Fibroblast of skin of left biceps (primary cell): Measurements from ENCODE around the gene TPP2.

Experiments used
- DNase-seq, 2 experiments: peaks; one replicate each; pipeline ENCODE4 v3.0.0-alpha.2; 2013; ENCODE audit warnings: low read depth in 2 of 2

TPP2 gene

DNA sequence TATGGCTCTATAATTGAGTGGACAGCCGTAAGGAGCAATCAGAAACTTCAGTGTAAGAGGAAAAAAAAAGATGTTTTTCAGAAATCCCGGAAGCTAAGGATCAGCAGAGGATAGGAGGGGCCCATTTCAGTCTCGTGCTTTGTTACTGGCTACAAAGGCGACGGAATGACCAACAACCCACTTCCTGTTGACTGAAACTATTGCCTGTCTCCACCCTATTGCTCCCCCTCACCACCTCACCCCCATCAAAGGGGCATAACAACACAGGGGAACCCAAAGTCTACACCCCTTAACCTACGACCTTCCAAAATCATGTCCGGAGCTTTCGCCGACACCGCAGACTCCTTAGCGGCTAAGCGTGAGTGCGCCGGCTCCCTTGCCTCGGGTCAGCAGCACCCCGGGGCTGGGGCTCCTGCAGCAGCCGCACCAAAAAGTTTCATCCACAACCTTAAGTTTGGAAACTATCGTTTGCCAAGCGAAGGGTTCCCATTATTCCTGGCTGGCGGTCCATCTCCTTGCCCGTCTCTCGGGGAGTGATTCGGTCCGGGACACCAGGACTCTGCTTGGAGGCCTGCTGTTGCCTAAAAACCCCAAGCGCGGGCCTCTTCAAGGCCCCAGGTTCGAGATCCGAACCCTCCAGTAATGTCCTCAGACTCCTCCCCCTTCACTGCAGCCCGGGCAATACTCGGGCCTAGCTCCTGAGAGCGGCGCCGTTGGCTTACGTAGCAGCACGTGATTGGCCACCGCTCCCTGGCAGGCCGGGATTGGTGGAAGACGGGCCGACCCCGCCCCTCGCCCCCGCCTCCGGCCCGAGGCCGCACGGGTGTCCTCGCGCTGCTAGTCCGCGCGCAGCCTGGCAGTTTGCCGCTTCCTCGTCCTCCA is at the start of gene TPP2:
TPP2 (plus strand) TSS at position 840 of the 882 bp plus-strand sequence. CDS start 53 bp downstream, outside the sequence.
- peak; percentile 94 to 95 for DNase-seq

DNA sequence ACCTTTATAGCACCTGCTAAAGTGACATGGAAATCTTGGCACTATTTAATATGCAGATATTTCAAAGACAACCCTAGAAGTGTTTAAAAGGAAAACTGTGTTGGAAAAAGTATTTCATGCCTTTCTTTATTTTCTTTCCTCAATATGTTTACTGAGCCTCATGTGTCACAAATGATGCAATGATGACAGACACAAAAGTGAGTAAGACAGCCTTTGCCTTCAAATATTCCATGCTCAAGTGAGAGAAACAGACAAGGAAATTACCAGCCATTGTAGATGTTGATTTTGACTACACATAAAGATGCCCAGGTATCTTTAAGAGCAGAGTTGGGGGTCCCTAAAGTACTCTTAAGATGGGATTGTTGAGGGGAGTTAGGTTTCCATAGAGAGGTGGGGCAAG is 48.0 kb upstream of the TPP2 start:
- no peak for DNase-seq

DNA sequence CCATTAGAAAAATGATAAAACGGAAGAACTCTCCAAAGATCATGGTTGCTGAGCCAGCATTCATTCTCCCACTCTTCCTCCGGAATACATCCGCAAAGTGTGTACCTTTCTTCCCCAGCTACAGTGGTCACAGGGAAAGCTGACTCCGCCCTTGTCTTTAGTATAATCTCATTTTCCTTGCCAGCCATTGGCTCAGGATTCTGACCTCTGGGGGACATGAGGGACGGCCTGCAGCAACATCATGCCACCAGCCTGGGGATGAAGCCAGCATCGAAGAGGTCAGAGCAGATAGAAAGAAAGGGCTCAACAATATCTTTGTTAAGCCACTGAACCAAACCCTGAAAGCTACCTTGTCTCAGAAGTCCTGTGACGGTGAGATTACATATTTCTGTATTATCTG is 46.3 kb upstream of the TPP2 start:
- DNase-seq: no peak

- DNase-seq: peak; percentile 2 to 4
Measured at GRCh38 chr13:102555914-102556553, 40.8 kb upstream of the TPP2 start.

GRCh38 chr13:102556806-102557205 is 40.0 kb upstream of the TPP2 start:
- DNase-seq: no peak

- no peak for DNase-seq
Measured at GRCh38 chr13:102558029-102558428, 38.8 kb upstream of the TPP2 start.

DNA sequence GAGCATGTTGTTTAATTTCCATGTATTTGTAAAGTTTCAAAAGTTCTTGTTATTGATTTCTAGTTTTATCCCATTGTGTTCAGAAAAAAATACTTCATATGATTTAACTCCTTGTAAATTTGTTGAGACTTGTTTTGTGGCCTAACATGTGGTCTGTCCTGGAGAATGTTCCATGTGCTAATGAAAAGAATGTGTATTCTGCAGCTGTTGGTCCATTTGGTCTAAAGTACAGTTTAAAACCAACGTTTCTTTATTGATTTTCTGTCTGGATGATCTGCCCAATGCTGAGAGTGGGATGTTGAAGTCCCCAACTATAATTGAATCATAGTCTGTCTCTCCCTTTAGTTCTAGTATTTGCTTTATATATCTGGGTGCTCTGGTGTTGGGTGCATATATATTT is 34.9 kb upstream of the TPP2 start:
- DNase-seq: no peak

DNA sequence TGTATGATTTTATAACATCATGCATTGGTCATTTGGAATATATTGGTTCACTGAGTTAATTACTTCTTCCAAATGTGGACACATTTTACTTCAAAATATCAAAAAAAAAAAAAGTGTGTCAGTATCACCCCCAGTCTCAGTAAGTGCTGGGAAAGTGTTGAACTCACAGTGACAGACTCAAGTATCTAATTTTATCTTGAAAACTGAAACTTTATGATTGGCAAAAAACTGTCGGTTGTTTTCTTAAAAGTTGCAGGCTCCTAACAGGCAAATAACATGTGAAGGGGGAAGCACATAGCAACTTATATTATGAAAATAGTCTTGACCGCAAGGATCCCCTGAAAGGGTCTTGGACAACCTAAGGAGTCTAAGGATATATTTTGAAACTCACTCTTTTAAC is 33.5 kb upstream of the TPP2 start:
- DNase-seq: no peak

GRCh38 chr13:102564564-102564963 is 32.2 kb upstream of the TPP2 start:
- DNase-seq: no peak

DNA sequence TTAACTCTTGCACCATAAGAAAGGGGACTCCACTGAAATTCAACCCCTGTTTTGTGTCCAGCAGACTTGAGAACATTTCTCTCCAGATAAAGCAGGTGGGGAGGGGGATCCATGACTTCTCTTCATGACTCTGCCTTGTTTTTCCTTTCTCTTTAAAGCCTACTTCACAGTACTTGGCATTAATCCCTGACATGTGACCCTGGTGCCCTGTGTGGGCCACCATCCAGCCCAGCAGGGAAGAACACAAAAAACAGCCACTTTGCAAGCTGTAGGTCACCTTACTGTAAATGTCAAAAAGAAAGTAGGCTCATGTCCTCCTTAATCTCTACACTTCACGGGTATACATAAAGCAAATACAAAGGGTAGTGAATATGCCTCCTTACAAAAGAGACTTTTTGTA is 30.3 kb upstream of the TPP2 start:
- no peak for DNase-seq

DNA sequence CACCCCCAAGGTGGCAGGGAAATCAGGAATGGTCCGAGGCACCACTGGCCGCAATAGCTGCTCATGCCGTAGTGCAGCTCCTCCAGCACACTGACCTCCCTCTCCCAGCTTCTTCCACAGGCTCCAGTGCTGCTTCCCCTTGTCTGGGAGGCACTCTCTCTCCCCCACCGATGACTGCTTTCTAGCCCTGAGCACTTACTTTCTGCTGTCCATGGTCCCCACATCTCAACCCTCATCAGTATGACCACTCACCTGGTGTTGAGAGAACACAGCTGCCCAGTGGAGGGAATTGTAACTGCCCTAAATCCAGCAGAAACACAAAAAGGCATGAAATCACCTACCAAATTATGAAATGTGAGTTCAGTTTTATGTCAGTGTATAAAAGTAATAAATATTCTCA is 28.9 kb upstream of the TPP2 start:
- DNase-seq: no peak

DNA sequence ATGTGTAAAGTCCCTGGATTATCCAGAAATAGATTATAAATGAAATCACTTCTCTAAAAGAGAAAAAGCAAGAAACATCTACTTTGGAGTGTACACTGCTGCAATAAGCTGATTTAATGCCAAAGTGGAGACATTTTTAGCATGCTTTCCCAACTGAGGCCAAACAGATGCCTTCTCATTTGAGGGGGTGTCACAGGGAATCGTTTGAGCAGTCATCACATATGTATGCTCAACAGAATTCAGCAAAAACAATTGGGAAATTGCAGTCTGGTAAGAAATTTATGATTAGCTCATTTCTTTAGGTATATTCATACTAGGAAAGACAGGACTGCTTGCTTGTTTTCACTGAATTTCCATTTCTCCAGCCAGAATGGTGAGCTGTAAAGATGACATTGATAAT is 27.3 kb upstream of the TPP2 start:
- DNase-seq: peak; percentile 16 to 26

DNA sequence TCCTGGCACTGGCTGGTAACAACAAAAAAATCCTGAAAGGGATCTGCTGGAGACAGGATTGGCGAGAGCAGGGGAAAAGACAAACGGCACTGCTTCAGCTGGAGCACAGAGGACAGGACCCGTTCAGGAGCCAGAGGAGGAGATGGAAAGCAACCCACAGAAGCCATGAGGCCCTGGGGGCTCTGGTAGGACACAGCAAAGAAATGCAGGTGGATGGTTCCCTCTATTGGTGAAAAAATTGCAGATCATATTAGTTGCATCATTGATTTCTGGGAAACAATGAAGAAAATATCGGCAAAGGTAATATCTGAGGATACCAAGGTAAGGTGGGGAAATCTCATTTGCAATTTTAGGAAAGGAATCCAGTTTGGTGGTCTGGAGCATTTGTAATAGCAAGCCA is 25.7 kb upstream of the TPP2 start:
- no peak for DNase-seq

GRCh38 chr13:102572323-102572722 is 24.5 kb upstream of the TPP2 start:
- no peak for DNase-seq

GRCh38 chr13:102580552-102581169 is 16.1 kb upstream of the TPP2 start:
- peak in 1 of 2 experiments; percentile 23 for DNase-seq

DNA sequence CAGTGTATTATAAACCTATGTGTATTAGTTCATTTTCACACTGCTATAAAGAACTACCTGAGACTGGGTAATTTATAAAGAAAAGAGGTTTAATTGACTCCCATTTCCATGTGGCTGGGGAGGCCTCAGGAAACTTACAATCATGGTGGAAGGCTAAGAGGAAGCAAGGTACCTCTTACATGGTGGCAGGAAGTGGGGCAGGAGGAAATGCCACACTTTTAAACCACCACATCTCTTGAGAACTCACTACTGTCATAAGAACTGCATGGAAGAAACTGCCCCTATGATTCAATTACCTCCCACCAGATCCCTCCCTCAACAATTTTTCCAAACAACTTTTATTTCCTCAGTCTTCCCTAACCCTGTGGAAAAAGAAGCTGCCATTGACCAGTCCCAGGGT is 14.5 kb upstream of the TPP2 start:
- DNase-seq: no peak

DNA sequence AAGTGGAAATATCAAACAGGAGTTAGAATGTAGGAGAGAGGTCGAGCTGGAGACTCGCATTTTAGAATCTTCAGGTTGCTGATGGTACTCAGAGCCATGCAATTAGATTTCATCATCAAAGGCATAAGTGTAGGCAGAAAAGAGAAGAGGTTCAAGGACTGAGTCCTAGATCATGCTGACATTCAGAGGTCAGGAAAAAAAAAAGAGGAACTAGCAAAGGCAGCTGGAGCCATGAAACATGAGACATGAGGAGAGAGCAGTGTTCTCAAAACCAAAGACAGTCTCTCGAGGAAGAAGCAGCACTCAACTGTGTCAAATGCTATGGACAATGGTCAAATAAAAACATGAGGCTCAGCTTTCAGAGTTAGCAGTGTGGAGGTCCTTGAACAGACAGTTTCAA is 12.4 kb upstream of the TPP2 start:
- DNase-seq: no peak

GRCh38 chr13:102586615-102587014 is 10.2 kb upstream of the TPP2 start:
- no peak for DNase-seq

DNA sequence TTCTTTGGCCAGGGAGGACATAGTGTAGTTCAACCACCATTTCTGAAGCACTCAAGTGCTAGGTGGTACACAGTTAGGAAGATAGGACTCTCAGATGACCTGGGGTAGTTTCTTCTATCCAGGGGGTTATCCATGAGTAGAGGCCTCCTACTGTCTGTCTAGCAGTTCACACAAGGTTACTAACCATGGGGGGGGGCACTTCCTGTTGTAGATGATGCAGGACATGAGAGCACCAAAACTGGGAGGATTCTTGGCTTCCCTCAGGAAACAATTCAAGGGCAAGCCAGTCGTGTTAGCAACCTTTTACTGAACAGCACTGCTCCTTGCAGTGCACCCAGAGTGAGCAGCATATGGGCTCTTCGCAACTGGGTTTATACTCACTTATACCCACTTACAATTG is 8.9 kb upstream of the TPP2 start:
- DNase-seq: no peak

GRCh38 chr13:102589301-102589822 is 7.4 kb upstream of the TPP2 start:
- peak in 1 of 2 experiments; percentile 8 for DNase-seq

GRCh38 chr13:102591988-102592781 is 4.6 kb upstream of the TPP2 start:
- DNase-seq: peak; percentile 15 to 32

DNA sequence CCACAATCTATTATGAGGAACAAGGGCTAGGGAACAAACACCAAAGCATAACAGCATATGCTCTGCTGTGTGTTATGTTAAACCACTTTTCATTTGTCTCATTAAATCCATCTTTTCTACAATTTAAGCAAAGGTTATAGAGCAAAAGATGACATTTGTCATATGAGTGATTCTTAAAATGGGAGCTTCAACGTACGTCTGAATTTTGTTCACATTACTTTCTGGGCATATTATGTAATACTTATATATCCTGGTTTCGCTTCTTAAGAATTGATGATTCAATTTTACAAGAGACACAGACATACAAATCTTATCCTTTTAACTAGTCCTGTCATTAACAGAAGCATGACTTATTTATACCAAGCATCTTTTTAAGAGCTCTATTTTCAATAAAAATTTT is 3.3 kb upstream of the TPP2 start:
- DNase-seq: no peak
